ENCODE data around the gene FBH1.

The FBH1 gene

DNA sequence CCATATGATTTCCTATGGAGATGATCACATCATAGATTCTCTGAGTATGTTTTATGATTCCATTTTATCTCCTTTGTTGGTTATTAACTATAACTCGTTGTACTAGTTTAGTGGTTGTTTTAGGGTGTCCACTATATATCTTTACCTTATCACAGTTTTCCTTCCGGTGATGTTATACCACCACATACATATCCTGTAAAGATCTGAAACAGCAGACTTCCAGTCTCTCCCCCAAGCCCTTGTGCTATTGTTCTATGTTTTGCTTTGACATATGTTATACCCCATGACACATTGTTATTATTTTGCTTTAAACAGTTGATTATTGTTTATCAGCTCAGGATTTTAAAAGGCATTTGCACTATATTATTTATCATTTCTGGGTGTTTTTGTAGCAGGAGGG is 80.0 kb downstream of the FBH1 start:
- ChIA-PET POLR2A (no interaction called here), CTCF (no interaction called here)
- DNase-seq (ENCODE audit: extremely low spot score): no peak
- TF ChIP-seq, protein P1, sequence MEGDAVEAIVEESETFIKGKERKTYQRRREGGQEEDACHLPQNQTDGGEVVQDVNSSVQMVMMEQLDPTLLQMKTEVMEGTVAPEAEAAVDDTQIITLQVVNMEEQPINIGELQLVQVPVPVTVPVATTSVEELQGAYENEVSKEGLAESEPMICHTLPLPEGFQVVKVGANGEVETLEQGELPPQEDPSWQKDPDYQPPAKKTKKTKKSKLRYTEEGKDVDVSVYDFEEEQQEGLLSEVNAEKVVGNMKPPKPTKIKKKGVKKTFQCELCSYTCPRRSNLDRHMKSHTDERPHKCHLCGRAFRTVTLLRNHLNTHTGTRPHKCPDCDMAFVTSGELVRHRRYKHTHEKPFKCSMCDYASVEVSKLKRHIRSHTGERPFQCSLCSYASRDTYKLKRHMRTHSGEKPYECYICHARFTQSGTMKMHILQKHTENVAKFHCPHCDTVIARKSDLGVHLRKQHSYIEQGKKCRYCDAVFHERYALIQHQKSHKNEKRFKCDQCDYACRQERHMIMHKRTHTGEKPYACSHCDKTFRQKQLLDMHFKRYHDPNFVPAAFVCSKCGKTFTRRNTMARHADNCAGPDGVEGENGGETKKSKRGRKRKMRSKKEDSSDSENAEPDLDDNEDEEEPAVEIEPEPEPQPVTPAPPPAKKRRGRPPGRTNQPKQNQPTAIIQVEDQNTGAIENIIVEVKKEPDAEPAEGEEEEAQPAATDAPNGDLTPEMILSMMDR (IDR thresholded peaks at IDR 0.05; ENCODE audit: control extremely low read depth, extremely low read depth, low read depth, missing control alignments): no peak

DNA sequence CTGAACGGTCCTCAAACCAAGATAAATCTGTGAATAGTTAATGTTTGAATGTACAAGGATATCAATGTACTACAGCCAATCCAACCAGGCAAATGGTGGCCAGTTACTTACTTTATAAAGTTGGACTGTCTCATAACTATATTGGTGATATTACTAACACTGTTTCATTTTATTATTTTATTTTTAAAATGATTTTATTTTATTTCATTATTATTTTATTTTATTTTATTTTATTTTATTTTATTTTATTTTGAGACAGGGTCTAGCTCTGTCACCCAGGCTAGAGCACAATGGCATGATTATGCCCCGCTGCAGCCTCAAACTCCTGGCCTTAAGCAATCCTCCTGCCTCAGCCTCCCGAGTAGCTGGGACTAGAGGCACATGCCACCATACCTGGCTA is 80.5 kb downstream of the FBH1 start:
- CTCF ChIA-PET: interaction anchor here (1.2 kb wide), 1 partner anchor 80 kb away, joined by 5 read pairs; the partner anchor contains the start of genes ANKRD16 and FBH1
- TF ChIP-seq, protein P1 (IDR thresholded peaks at IDR 0.05; ENCODE audit: control extremely low read depth, extremely low read depth, low read depth, missing control alignments): no peak
- POLR2A ChIA-PET: no interaction called here
- no peak for DNase-seq (ENCODE audit: extremely low spot score)

DNA sequence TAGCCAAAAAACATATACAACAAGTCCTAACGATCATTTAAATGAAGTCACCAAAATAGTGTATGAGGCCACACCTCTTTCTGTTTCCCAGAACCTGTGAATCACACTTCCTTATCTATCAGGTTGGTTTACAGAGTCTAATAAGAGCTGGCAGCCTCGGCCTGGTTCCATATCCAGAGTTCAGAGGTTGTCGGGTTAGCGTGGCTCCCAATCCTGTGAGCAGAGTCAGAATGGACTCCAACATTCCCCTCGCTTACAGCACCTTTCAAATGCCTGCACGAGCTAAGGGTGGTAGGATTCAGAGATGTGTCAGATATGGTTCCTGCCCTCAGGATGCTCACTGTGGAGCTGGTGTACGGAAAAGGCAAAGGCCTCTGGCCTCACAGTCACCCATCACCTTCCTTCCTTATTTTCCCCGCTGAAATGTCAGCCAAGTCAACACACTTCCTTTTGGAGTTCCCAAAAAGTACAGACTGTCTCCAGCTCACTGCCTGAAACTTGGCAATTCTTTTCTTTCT is 81.3 kb downstream of the FBH1 start:
- ChIA-PET CTCF (interaction anchor here (1.0 to 2.0 kb wide), 3 partner anchors 12 to 115 kb away, joined by 3 to 8 read pairs (median 5); partner anchors contain the start of genes ANKRD16 and FBH1), POLR2A (interaction anchor here (1.2 kb wide), 1 partner anchor 82 kb away, joined by 4 read pairs; the partner anchor contains the start of genes ANKRD16 and FBH1)

DNA sequence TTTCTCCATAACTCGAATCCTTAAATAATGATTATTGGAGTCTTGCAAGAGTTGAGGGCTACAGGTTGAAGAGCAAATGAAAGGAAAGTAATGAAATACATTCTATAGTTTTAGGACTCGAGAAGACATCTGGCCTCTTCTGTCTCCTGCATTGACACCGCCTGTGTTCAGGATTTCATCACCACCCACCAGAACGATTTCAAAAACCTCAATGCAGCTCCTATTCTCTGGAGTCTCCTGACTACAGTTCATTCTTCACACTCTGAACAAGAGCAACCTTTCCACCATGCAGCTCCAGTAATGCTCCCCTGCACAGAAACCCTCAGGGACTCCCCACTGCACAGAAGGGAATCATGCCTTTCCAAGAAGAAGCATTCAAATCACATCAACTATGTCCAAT is 81.8 kb downstream of the FBH1 start:
- POLR2A ChIA-PET: interaction anchor here (1.2 kb wide), 1 partner anchor 82 kb away, joined by 4 read pairs; the partner anchor contains the start of genes ANKRD16 and FBH1
- CTCF ChIA-PET: interaction anchor here (1.0 to 2.0 kb wide), 2 partner anchors 13 to 115 kb away, joined by 3 to 8 read pairs; no protein-coding TSS in a partner anchor
- no peak for DNase-seq (ENCODE audit: extremely low spot score)
- TF ChIP-seq, protein P1 (IDR thresholded peaks at IDR 0.05; ENCODE audit: control extremely low read depth, extremely low read depth, low read depth, missing control alignments): no peak

More for the DNA sequence above, 81.3 kb downstream of the FBH1 start:
- TF ChIP-seq, protein P1 (IDR thresholded peaks at IDR 0.05; ENCODE audit: control extremely low read depth, extremely low read depth, low read depth, missing control alignments): no peak
- peak; percentile 44 for DNase-seq (ENCODE audit: extremely low spot score)

DNA sequence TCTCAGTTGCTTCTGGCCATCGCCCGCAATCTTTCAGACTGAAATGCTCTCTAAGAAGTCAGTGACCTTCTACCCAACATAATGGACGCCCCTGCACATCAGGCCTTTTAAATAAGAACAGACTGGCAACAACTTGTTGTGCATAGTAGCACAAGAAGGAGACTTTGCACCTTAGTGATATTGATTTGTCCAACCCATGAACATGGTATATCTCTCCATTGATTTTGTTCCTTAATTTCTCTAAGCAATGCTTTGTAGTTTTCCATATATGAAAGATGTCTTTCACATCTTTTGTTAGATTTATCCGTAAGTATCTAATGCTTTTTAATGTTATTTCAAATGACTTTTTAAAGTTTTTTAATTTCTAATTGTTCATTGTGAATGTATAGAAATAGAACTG is 83.0 kb downstream of the FBH1 start:
- ChIA-PET CTCF (no interaction called here), POLR2A (no interaction called here)
- DNase-seq (ENCODE audit: extremely low spot score): no peak
- TF ChIP-seq, protein P1 (IDR thresholded peaks at IDR 0.05; ENCODE audit: control extremely low read depth, extremely low read depth, low read depth, missing control alignments): no peak

DNA sequence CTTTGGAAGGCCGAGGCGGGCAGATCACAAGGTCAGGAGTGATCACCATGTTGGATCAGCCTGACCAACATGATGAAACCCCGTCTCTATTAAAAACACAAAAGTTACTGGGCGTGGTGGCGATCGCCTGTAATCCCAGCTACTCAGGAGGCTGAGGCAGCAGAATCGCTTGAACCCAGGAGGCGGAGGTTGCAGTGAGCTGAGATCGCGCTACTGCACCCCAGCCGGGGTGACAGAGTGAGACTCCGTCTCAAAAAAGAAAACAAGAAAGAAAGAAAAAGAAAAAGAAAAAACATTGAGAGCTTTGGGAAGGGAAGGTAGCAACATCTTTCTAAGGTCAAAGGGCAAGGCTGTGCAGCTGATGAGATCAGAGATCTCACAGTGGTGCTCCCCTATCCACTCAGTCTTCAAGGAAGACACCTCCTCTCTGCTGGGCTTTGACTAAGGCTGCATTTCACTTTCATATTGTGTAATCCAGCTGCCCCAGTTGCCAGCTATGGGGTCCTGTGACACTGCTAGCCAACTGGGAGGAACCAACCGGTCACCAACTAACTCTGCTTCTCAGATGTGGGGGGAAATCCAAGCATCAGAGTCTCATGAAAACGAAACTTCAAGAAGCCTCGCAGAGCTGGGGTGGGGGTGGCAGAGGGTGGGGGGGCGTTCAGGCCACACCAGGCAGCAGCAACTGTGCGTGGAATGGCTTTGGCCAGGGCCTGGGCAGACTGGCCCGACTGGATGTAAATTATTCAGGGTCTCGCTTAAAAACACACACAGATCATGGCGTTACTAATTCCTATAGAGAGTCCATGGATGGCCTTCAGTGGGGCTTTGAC is 85.8 kb downstream of the FBH1 start:
- POLR2A ChIA-PET: interaction anchor here (0.7 to 1.5 kb wide), 3 partner anchors 86 to 1399 kb away, joined by 3 to 7 read pairs (median 3); partner anchors contain the start of genes ANKRD16 and FBH1
- CTCF ChIA-PET: interaction anchor here (0.9 to 2.8 kb wide), 14 partner anchors 9 to 426 kb away, joined by 3 to 9 read pairs (median 4); partner anchors contain the start of gene PFKFB3
- DNase-seq (ENCODE audit: extremely low spot score): peak; percentile 89
- TF ChIP-seq, protein P1 (IDR thresholded peaks at IDR 0.05; ENCODE audit: control extremely low read depth, extremely low read depth, low read depth, missing control alignments): no peak
